HG03097 (cell line): ENCODE data around the gene ZNF763.
"Not testable (repeated sequence)": the region's sequence is repeated elsewhere in the genome, so short reads cannot be mapped to it uniquely, and the experiment has no call there.

Experiments
- ATAC-seq: cut with Tn5 transposase; IDR thresholded peaks from one replicate; pipeline ENCODE4 v1.9.1; 2021; ENCODE audit not compliant: unreplicated experiment, low FRiP score

ZNF763 gene

DNA sequence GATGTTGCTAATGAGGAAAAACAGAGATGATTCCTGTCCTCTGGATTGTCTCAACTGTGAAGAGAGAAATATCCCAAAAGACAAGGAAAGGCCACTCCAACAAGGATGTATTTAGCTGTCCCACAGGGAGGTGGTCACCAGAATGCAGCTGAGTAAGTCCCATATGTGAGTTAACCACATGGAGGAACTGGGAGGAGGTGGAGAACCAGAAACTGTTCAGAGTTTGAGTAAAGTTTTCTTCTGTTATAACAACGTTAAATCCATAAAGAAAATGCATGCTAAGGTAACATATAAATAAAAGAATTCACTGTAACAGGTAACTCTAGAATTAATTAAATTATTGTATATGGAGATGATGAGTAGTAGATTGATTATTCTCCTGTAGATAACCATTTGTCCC lies 5.3 kb downstream of the ZNF763 start:
- ATAC-seq: no peak

DNA sequence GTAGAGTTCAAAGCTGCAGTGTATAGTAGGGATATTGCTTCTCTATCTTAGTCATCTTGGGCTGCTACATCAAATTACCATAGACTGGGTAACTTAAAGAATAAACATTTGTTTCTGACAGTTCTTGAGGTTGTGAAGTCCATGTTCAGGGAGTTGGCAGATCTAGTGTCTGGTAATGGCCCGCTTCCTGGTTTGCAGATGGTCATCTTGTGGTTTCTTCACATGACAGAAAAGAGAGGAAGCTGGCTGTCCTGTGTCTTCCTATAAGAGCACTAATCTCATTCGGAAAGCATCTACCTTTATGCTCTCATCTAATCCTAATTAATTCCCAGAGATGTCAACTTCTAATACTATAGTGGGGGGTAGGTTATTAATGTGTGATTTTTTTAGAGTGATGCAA lies 6.2 kb downstream of the ZNF763 start:
- ATAC-seq: no peak

DNA sequence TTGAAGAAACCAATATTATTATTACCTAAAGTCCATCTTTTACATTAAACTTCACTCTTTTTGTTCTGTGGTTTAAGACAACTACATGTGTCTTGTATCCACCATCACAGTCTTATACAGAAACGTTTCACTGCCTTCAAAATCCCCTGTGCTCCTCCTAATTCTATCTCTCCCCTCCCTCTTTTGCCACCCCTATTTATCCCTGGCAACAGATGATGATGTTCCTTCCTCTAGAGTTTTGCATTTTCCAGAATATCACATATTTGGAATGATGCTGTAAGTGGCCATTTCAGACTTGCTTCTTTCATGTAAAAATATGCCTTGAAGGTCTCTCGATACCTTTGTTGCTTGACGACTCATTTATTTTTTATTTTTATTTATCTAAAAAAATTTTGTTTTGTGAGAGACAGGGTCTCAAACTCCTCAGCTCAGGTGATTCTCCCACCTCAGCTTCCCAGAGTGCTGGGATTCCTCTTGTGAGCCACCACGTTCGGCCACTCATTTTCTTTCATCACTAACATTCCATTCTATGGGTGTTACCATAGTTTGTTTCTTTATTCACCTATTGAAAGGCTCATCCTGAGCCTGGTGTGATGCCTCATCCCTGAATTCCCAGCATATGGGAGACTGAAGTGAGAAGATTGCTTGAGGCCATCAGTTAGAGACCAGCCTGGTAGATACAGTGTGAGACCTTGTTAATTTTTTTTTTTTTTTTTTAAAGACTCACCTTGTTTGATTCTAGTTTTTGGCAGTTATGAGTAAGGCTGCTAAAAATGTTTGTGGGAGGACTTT lies 8.4 kb downstream of the ZNF763 start:
- no peak for ATAC-seq

DNA sequence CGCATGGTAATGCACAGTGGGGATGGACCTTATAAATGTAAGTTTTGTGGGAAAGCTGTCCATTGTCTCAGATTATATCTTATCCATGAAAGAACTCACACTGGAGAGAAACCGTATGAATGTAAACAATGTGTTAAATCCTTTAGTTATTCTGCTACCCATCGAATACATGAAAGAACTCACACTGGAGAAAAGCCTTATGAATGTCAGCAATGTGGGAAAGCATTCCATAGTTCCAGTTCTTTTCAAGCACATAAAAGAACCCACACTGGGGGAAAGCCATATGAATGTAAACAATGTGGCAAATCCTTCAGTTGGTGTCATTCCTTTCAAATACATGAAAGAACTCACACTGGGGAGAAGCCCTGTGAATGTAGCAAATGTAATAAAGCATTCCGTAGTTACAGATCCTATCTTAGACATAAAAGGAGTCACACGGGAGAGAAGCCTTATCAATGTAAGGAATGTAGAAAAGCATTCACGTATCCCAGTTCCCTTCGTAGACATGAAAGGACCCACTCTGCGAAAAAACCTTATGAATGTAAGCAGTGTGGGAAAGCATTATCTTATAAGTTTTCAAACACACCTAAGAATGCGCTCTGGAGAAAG lies 13.8 kb downstream of the ZNF763 start:
- ATAC-seq: no peak

DNA sequence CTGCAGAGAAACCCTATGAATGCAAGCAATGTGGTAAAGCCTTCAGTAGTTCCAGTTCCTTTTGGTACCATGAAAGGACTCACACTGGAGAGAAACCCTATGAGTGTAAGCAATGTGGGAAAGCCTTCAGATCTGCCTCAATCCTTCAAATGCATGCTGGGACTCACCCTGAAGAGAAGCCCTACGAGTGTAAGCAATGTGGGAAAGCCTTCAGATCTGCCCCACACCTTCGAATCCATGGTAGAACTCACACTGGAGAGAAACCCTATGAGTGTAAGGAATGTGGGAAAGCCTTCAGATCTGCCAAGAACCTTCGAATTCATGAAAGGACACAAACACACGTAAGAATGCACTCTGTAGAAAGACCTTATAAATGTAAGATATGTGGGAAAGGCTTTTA lies 14.7 kb downstream of the ZNF763 start:
- ATAC-seq: no peak

DNA sequence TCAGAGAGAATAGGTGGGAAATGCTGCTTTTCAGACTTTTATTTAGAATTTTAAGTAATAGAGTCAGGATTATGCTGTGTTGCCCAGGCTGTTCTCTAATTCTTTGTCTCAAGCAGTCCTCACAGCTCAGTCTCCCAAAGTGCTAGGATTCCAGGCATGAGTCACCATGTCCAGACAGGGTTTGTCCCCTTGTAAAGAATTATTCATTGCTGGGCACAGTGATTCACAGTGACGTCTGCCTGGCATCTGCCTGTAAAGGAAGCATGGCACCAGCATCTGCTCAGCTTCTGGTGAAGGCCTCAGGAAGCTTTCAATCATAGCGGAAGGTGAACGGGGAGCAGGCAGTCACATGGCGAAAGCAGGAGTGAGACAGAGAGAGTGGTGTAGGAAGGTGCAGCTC lies 17.7 kb downstream of the ZNF763 start:
- ATAC-seq: no peak

DNA sequence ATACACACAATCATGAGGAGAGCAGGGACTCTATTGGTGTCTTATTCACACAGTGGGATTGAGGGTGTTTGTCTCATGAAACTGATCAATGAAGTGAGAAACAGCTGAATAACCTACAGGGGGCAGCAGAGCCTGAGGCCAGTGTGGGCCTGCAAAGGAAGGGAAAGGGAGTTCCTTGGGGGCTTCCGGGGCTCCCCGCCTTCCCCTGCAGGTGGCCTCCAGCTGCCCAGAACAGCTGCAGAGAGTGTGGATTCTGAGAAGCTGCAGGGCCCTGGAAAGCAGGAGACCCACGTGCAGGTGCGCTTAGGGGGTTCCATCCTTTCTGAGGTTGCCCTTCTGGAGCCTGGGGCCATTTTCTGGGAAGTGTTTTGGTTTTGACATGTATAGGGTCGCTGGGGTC lies 20.1 kb downstream of the ZNF763 start:
- no peak for ATAC-seq

DNA sequence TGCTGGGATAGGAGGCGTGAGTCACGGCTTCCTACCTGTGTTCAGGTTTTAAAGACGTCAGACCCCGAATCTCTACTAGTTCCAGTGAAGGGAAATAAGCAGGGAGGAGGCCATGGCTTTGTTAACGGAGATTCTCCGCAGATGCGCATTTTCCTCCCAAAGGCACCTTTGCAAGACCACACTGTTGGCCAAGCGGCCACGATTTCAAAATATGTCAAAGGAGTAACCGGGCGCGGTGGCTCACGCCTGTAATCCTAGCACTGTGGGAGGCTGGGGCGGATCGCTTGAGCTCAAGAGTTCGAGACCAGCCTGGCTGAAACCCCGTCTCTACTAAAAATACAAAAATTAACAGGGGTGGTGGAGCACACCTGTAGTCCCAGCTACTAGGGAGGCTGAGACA lies 21.9 kb downstream of the ZNF763 start:
- no peak for ATAC-seq

DNA sequence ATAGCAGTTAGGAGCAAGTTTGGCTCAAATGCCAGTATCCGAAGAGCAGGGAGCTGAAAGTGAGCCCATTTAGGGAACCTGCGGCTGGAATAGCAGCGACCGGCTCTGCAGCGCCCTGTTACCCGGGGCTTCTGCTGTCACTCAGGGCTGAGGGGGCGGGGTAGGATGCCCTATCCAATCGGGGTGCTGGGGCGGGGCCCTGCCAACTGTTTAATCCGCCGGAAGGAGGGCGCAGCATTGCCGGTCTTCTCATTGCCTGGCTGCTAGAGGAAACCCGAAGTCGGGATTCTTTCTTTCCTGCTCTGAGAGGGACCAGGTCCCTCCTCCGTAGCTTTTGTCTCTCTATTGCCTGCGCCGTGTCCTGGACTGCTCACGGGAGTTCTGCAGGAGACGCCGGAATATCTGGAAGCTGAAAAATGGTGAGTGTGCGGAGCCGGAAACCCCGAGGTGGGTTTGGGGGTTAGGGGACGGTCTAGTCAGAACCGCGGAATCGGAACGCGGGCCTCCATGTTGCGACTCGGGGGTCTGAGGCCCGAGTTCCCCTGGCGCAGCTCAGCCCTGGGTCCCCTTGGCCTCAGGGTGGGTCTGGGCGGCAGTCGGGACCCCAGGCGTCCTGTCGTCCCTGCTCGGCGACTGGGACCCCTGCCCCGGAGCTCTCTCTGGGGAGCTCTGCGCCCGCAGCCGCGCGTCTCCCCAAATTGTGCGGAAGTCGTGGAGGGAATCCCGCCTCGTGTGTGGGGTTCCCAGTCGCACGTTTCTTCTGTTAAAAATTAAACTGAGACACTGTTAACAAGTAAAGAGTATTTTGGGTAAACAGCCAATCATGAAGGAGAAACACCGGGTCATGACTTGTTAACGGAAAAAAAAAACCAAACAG lies 22.8 kb downstream of the ZNF763 start:
- peak; percentile 69 for ATAC-seq

DNA sequence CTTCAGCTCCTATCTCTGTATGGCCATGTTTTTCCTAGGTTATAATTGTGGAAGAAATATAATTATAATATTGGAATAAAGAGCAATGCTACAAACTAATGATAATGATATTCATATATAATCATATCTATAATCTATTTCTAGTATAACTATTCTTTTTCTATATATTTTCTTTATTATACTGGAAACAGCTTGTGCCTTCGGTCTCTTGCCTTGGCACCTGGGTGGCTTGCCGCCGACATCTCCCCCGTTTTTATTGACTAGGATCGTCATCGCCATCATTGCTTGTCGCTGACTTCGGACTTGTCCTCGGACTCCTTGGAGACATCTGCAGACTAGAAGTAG lies 24.2 kb downstream of the ZNF763 start:
- ATAC-seq: no peak

DNA sequence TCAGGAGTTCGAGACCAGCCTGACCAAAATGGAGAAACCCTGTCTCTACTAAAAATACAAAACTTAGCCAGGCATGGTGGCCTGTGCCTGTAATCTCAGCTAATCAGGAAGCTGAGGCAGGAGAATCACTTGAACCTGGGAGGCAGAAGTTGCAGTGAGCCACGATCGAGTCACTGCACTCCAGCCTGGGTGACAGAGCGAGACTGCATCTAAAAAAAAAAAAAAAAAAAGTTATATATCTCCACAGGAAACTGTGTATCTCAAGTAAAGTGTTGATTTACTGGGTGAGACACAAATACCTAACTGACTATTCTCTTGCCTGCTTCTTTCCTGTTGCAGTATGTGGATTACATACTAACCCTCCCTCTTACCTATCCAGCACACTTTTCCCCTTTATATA lies 27.1 kb downstream of the ZNF763 start:
- ATAC-seq: not testable (repeated sequence)

DNA sequence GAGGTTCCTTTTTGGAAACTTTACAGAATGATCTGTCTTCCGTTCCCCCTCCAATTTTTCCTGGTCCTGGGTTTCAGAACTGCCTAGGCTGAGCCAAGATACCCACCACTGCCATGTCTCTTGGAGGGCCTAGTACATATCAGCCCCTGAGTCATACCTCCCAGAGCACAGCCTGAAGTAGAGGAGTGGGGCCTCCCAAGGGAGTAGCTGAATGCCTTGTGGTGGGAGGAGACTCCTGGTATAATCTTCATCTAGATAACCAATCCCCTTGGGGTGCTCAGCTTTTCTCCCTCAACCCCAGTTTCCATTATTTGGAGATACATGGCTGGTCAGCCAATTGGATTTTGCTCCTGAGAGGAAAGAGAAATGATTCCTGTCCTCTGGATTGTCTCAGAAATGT lies 30.3 kb downstream of the ZNF763 start:
- no peak for ATAC-seq

DNA sequence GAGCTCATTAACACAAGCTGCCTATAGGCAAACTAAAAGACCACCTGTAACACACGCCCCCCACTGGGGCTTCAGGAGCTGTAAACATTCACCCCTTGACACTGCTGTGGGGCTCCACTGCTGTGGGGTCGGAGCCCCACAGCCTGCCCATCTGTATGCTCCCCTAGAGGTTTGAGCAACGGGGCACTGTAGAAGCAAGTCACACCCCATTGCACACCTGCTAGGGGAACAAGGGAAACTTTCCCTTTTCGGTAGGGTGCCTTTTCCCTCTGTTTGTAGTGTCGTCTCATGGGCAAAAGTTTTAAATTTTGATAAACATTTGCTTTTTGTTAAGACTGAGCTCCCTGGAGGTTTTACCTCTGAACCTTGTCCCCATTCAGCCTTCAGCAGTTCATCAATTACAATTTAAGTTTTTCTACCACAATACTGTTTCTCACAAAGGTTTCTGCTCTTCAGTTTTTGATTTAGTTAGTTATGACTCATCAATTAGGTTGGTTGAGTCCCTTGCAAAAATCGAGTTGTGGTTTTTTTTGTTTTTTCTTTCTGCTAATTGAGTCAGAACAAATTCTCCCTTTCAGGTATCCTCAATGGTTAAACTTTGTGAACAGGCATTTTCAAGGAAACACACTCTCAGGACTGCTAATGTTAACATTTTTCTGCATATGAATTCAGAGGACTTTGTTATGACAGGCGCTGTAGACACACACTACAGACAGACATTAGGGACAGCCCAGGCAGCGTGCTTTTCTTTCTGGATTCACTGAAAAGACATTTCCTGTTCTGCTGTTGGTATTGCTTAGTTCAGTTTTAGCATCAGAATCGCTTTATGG lies 35.5 kb downstream of the ZNF763 start:
- ATAC-seq: peak; percentile 63

DNA sequence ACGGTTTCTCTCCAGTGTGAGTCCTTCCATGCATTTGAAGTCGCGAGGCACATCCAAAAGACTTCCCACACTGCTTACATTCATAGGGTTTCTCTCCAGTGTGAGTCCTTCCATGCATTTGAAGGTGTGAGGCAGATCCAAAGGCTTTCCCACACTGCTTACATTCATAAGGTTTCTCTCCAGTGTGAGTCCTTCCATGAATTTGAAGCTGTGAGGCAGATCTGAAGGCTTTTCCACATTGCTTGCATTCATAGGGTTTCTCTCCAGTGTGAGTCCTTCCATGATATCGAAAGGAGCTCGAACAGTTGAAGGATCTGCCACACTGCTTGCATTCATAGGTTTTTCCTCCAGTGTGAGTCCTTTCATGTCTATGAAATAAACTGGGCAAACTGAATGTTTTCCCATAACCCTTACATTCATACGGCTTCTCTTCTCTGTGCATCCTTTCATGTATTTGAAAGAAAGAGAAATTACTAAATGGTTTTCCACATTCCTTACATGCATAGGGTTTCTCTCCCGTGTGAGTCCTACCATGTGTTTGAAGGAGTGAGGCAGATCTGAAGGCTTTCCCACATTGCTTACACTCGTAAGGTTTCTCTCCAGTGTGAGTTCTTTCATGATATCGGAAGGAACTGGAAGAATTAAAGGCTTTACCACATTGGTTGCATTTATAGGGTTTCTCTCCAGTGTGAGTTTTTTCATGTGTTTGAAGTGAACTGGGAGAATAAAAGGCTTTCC lies 50.3 kb downstream of the ZNF763 start:
- no peak for ATAC-seq

DNA sequence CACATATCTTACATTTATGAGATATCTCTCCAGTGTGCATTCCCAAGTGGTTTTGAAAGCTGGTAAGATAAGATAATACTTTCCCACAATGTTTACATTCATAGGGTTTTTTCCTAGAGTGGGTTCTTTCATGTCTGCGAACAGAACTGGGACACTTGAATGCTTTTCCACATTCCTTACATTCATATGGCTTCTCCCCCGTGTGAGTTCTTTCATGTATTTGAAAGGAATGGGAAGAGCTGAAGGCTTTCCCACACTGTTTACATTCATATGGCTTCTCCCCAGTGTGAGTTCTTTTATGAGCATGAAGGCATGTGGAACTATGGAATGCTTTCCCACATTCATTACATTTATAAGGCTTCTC lies 50.9 kb downstream of the ZNF763 start:
- no peak for ATAC-seq
